IMR-90 (cell line): ENCODE results near the gene PTMS. TPM values are rescaled to one million over a fixed set of nuclear protein-coding genes. Genes with fewer than 3 reads are reported as not detected.

ENCODE experiments used
- ATAC-seq: fragments of 200-7000 bp; cut with Tn5 transposase; 2 replicates; pipeline ENCODE4 v1.9.1; 2020; ENCODE audit warnings: low read depth, mild to moderate bottlenecking, moderate library complexity
- BruUV-seq: library from RNA; stranded (reverse); fragments of 400-500 nt; replicated peaks from 2 replicates; lab custom pipeline; 2021; lab: Mats Ljungman, UMichigan
- CTCF ChIA-PET: fragments of 300-600 bp; formaldehyde crosslinking; extraction: SDS; loops from one replicate; lab custom pipeline; 2021; ENCODE audit warnings: antibody characterized with exemption; lab: Yijun Ruan, JAX
- POLR2A ChIA-PET: fragments of 300-600 bp; sonication (Branson Sonifier 250); formaldehyde crosslinking; loops from one replicate; lab custom pipeline; 2022; ENCODE audit warnings: antibody characterized with exemption; ENCODE audit not compliant: unreplicated experiment; lab: Charles Lee
- DNase-seq: peaks from one replicate; pipeline ENCODE4 v3.0.0; 2013
- H2AFZ ChIP-seq: replicated peaks from 2 replicates; pipeline ENCODE3; 2013; ENCODE audit warnings: low read length, mild to moderate bottlenecking; ENCODE audit not compliant: poor library complexity
- H2AK5ac ChIP-seq: 2 replicates; pipeline ENCODE4 v1.6.1; 2013; ENCODE audit warnings: low read depth, low read length, inconsistent platforms
- H2AK9ac ChIP-seq: replicated peaks from 2 replicates; pipeline ENCODE3; 2013; ENCODE audit warnings: mild to moderate bottlenecking, low read depth, low read length, moderate library complexity; ENCODE audit not compliant: poor library complexity
- H2BK120ac ChIP-seq: 2 replicates; pipeline ENCODE4 v1.6.1; 2013; ENCODE audit warnings: low read depth, low read length, inconsistent platforms
- H2BK15ac ChIP-seq: 3 replicates; pipeline ENCODE4 v1.6.1; 2013; ENCODE audit warnings: low read depth, low read length, inconsistent platforms
- H2BK20ac ChIP-seq: 2 replicates; pipeline ENCODE4 v1.6.1; 2013; ENCODE audit warnings: low read depth, mild to moderate bottlenecking, inconsistent platforms, low read length, moderate library complexity
- H2BK5ac ChIP-seq: 2 replicates; pipeline ENCODE4 v1.6.1; 2013; ENCODE audit warnings: mild to moderate bottlenecking, low read depth, low read length, inconsistent platforms; ENCODE audit not compliant: poor library complexity, severe bottlenecking
- H3K14ac ChIP-seq: replicated peaks from 2 replicates; pipeline ENCODE4 v1.6.1; 2013; ENCODE audit warnings: low read depth, low read length, inconsistent platforms
- H3K18ac ChIP-seq: 2 replicates; pipeline ENCODE4 v1.6.1; 2013; ENCODE audit warnings: low read depth, low read length, control low read depth
- H3K23ac ChIP-seq: 2 replicates; pipeline ENCODE4 v1.6.1; 2013; ENCODE audit warnings: low read depth, low read length, inconsistent platforms
- H3K27ac ChIP-seq: 2 replicates; pipeline ENCODE4 v1.5.1; 2013; ENCODE audit warnings: mild to moderate bottlenecking, control low read depth, low read length; ENCODE audit not compliant: insufficient read depth
- H3K27me3 ChIP-seq: 2 replicates; pipeline ENCODE4 v1.6.1; 2013; ENCODE audit warnings: low read length; ENCODE audit not compliant: control insufficient read depth, insufficient read depth
- H3K36me3 ChIP-seq: 2 replicates; pipeline ENCODE4 v1.6.1; 2013; ENCODE audit warnings: low read length, mixed read lengths; ENCODE audit not compliant: control insufficient read depth, insufficient read depth
- H3K4ac ChIP-seq: 2 replicates; pipeline ENCODE4 v1.6.1; 2013; ENCODE audit warnings: low read depth, low read length, inconsistent platforms
- H3K4me1 ChIP-seq: 2 replicates; pipeline ENCODE4 v1.6.1; 2013; ENCODE audit warnings: low read length, mixed read lengths; ENCODE audit not compliant: control insufficient read depth, insufficient read depth
- H3K4me2 ChIP-seq: 2 replicates; pipeline ENCODE4 v1.6.1; 2013; ENCODE audit warnings: low read depth, mild to moderate bottlenecking, control low read depth, low read length, moderate library complexity
- H3K4me3 ChIP-seq: 2 replicates; pipeline ENCODE4 v1.5.1; 2013; ENCODE audit warnings: low read depth, mild to moderate bottlenecking, control low read depth, low read length, moderate library complexity; ENCODE audit not compliant: insufficient read depth
- H3K56ac ChIP-seq: 2 replicates; pipeline ENCODE4 v1.6.1; 2013; ENCODE audit warnings: low read length, inconsistent platforms; ENCODE audit not compliant: insufficient read depth; ENCODE audit errors: extremely low read depth
- H3K79me1 ChIP-seq, 2 experiments: 2 replicates each; pipeline ENCODE4 v1.6.1; 2013; ENCODE audit warnings: low read length in 2 of 2, inconsistent platforms in 1 of 2, low read depth in 1 of 2
- H3K9ac ChIP-seq: 2 replicates; pipeline ENCODE4 v1.6.1; 2013; ENCODE audit warnings: low read depth, low read length, control low read depth
- H3K9me1 ChIP-seq: 2 replicates; pipeline ENCODE4 v1.6.1; 2013; ENCODE audit warnings: low read length, inconsistent platforms; ENCODE audit not compliant: insufficient read depth
- H3K9me3 ChIP-seq: 2 replicates; pipeline ENCODE4 v1.6.1; 2013; ENCODE audit warnings: low read length; ENCODE audit not compliant: control insufficient read depth, insufficient read depth
- H4K20me1 ChIP-seq: 2 replicates; pipeline ENCODE4 v1.6.1; 2013; ENCODE audit warnings: low read length, inconsistent platforms; ENCODE audit not compliant: insufficient read depth
- H4K5ac ChIP-seq: 2 replicates; pipeline ENCODE4 v1.6.1; 2013; ENCODE audit warnings: mild to moderate bottlenecking, low read depth, low read length, control low read depth
- H4K8ac ChIP-seq, 2 experiments: 2 replicates each; pipeline ENCODE4 v1.6.1; 2013; ENCODE audit warnings: low read depth in 2 of 2, low read length in 2 of 2, control low read depth in 1 of 2, inconsistent platforms in 1 of 2
- H4K91ac ChIP-seq: 2 replicates; pipeline ENCODE4 v1.6.1; 2013; ENCODE audit warnings: low read depth, low read length, inconsistent platforms; ENCODE audit not compliant: insufficient read depth
- BHLHE40 ChIP-seq: fragments of 150-350 bp; IDR thresholded peaks from 2 replicates; pipeline ENCODE4 v1.6.1; 2016; ENCODE audit warnings: mild to moderate bottlenecking, low read depth, low read length
- CEBPB ChIP-seq: IDR thresholded peaks from 2 replicates; pipeline ENCODE4 v1.6.1; 2012; ENCODE audit warnings: low read depth, low read length, improper control_type of control experiment
- CHD1 ChIP-seq: IDR thresholded peaks from 2 replicates; pipeline ENCODE4 v1.6.1; 2012; ENCODE audit warnings: low read depth, low read length, improper control_type of control experiment
- CTCF ChIP-seq: conservative IDR thresholded peaks from 2 replicates; pipeline ENCODE4 v1.5.1; 2012; ENCODE audit warnings: mild to moderate bottlenecking, low read depth, low read length, improper control_type of control experiment
- FOS ChIP-seq: fragments of 150-350 bp; IDR thresholded peaks from 2 replicates; pipeline ENCODE4 v1.6.1; 2016; ENCODE audit warnings: low read depth, low read length
- MAFK ChIP-seq: IDR thresholded peaks from 2 replicates; pipeline ENCODE4 v1.6.1; 2012; ENCODE audit warnings: low read depth, low read length, improper control_type of control experiment
- MAZ ChIP-seq: IDR thresholded peaks from 2 replicates; pipeline ENCODE4 v1.6.1; 2012; ENCODE audit warnings: low read depth, mild to moderate bottlenecking, low read length, improper control_type of control experiment, moderate library complexity, borderline replicate concordance
- MXI1 ChIP-seq: IDR thresholded peaks from 2 replicates; pipeline ENCODE4 v1.6.1; 2012; ENCODE audit warnings: low read depth, mild to moderate bottlenecking, low read length, moderate library complexity, borderline replicate concordance
- NFE2L2 ChIP-seq: fragments of 150-350 bp; IDR thresholded peaks from 2 replicates; pipeline ENCODE4 v1.6.1; 2016; ENCODE audit warnings: low read depth, mild to moderate bottlenecking, low read length
- POLR2A ChIP-seq: IDR thresholded peaks from 2 replicates; pipeline ENCODE4 v1.6.1; 2012; ENCODE audit warnings: mild to moderate bottlenecking, low read depth, low read length
- RAD21 ChIP-seq: IDR thresholded peaks from 2 replicates; pipeline ENCODE4 v1.6.1; 2012; ENCODE audit warnings: low read length, improper control_type of control experiment
- RCOR1 ChIP-seq: IDR thresholded peaks from 2 replicates; pipeline ENCODE4 v1.6.1; 2012; ENCODE audit warnings: mild to moderate bottlenecking, low read length, improper control_type of control experiment; ENCODE audit not compliant: insufficient replicate concordance
- RFX5 ChIP-seq: IDR thresholded peaks from 2 replicates; pipeline ENCODE4 v1.8.0; 2012; ENCODE audit warnings: low read depth, mild to moderate bottlenecking, low read length, moderate library complexity
- SMC3 ChIP-seq: fragments of 150-350 bp; IDR thresholded peaks from 2 replicates; pipeline ENCODE4 v1.6.1; 2016; ENCODE audit warnings: low read depth, mild to moderate bottlenecking, antibody characterized with exemption, low read length, moderate library complexity
- WGBS, 2 experiments: methylation state at CpG; one replicate each; pipeline versions ENCODE4 v1.1.5 to v1.1.7; 2013; ENCODE audit warnings: missing lambda C conversion rate in 2 of 2; ENCODE audit not compliant: insufficient read length in 1 of 2; ENCODE audit errors: extremely low coverage in 2 of 2; 5-methylcytosine and 5-hydroxymethylcytosine counted together
- dilution Hi-C: fragments of 300-500 bp; cut with HindIII; formaldehyde crosslinking; loops from one replicate; pipeline ENCODE4 v1.14.3; 2018; ENCODE audit warnings: low sequenced_read_pairs; ENCODE audit not compliant: unreplicated experiment
- in situ Hi-C: fragments of 300-500 bp; cut with MboI; formaldehyde crosslinking; loops from 3 replicates; pipeline ENCODE4 v1.14.3; 2019; ENCODE audit warnings: low sequenced_read_pairs, inconsistent platforms, mixed read lengths
- intact Hi-C: fragments of 100-400 bp; cut with micrococcal nuclease; formaldehyde crosslinking; loops from 2 replicates; pipeline ENCODE4 v1.10.0; 2022
- polyA plus RNA-seq, 3 experiments: library from polyadenylated mRNA; depleted of rRNA; stranded (reverse); fragments of >200 nt; gene quantifications; 2 replicates each; pipeline ENCODE4 v1.2.3, GENCODE V29; 2012; ENCODE audit warnings: low replicate concordance in 1 of 3
- total RNA-seq: library from RNA; depleted of rRNA; stranded (reverse); fragments of >200 nt; gene quantifications from 2 replicates; pipeline ENCODE4 v1.2.3, GENCODE V29; 2012
- TF ChIP-seq, protein P1 (sequence below): fragments of 150-350 bp; IDR thresholded peaks from 2 replicates; pipeline ENCODE4 v1.6.1; 2016; ENCODE audit warnings: low read depth, mild to moderate bottlenecking, low read length, moderate library complexity, borderline replicate concordance
- TF ChIP-seq, protein P2 (sequence below): fragments of 150-350 bp; IDR thresholded peaks from 2 replicates; pipeline ENCODE4 v1.6.1; 2017; ENCODE audit warnings: mild to moderate bottlenecking, antibody characterized with exemption, low read length, low read depth

Gene PTMS
- total and polyA plus RNA-seq, 2 of the 4 experiments (the other 2 are of a cell fraction) = 17.2 to 275 TPM

- 92% methylated on average over 2 of the region's 5 CpGs; no CpG with 5 or more reads in 1 of the 2 experiments for WGBS, 2 experiments
- Histone ChIP-seq H3K9me1 (no peaks in the 10 kb centered on the region), H3K36me3 (no peaks in the 10 kb centered on the region), H3K23ac (no peak overlapping the region; the same call in 1 of the 2 replicates), H2AFZ (no peak overlapping the region), H2BK5ac (no peak overlapping the region), H3K4me3 (no peak overlapping the region), H3K4me2 (no peak overlapping the region), H3K9me3 (no peaks in the 10 kb centered on the region), H2AK5ac (no peak overlapping the region), H3K4me1 (peaks cover 4% of the 10 kb centered on the region; the same call in 1 of the 2 replicates), H3K18ac (no peak overlapping the region), H3K79me1 (no peaks in the 10 kb centered on the region), H4K91ac (no peak overlapping the region), H2BK15ac (no peak overlapping the region), H2AK9ac (peak overlapping the region; percentile 45), H3K9ac (no peak overlapping the region), H2BK20ac (no peak overlapping the region), H2BK120ac (no peak overlapping the region), H3K56ac (no peak overlapping the region), H3K27ac (no peak overlapping the region), H4K20me1 (no peaks in the 10 kb centered on the region), H4K5ac (no peak overlapping the region), H3K14ac (no peak overlapping the region), H3K27me3 (no peaks in the 10 kb centered on the region), H4K8ac (no peak overlapping the region), H3K4ac (no peak overlapping the region)
- ATAC-seq (no peak), DNase-seq (no peak)
- no TSS peak for BruUV-seq
- dilution Hi-C loops = no loop called here
- in situ Hi-C loops = no loop called here
- ChIA-PET POLR2A (no interaction called here), CTCF (interaction anchor here (1.2 to 2.3 kb wide), 2 partner anchors 11 to 24 kb away, joined by 4 to 16 read pairs; partner anchors contain the start of gene MLF2)
- TF ChIP-seq BHLHE40 (no peak), FOS (no peak), SMC3 (no peak), POLR2A (no peak), RCOR1 (no peak), MAFK (no peak), CTCF (no peak), CEBPB (no peak), RFX5 (no peak), NFE2L2 (no peak), MAZ (no peak), CHD1 (no peak), RAD21 (no peak), MXI1 (no peak)
- TF ChIP-seq, protein P1, sequence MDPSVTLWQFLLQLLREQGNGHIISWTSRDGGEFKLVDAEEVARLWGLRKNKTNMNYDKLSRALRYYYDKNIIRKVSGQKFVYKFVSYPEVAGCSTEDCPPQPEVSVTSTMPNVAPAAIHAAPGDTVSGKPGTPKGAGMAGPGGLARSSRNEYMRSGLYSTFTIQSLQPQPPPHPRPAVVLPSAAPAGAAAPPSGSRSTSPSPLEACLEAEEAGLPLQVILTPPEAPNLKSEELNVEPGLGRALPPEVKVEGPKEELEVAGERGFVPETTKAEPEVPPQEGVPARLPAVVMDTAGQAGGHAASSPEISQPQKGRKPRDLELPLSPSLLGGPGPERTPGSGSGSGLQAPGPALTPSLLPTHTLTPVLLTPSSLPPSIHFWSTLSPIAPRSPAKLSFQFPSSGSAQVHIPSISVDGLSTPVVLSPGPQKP = no peak
- TF ChIP-seq, protein P2, sequence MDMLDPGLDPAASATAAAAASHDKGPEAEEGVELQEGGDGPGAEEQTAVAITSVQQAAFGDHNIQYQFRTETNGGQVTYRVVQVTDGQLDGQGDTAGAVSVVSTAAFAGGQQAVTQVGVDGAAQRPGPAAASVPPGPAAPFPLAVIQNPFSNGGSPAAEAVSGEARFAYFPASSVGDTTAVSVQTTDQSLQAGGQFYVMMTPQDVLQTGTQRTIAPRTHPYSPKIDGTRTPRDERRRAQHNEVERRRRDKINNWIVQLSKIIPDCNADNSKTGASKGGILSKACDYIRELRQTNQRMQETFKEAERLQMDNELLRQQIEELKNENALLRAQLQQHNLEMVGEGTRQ = no peak
- intact Hi-C loops = no loop called here
Measured at GRCh38 chr12:6777386-6777785, 11.2 kb downstream of the PTMS start.
